ENCODE data around the gene IL10RA. TPM values are rescaled to one million over a fixed set of nuclear protein-coding genes. Genes with fewer than 3 reads are reported as not detected.

IL10RA gene
- total and polyA plus RNA-seq, 9 of the 15 experiments (the other 6 are each of a cell fraction or from before 2014, with no cell fraction given): 0.17 to 17.3 (median 2.9) TPM

DNA sequence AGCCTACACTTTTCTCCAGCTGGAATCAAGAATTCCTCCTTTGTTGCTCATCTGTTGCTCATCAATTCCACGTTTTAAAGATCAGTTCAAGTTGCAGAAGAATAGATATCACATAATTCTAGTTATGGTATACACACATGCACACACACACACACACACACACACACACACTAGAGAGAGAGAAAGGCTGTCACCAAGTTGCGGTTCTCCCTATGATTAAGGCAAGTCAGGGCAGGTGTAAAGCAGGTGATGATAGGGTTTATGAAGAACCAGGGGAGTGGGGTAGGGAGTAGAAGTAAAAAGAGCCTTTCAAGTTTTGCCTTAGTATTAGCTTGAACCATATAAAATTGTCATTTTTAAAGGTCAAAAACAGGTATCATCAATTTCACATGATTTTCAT is 59.0 kb downstream of the IL10RA start:
- POLR2A ChIA-PET: interaction anchor here (1.1 kb wide), 1 partner anchor 10 kb away, joined by 4 read pairs; no protein-coding TSS in a partner anchor
- in situ Hi-C loops (cut with MboI): loop anchor here (5.0 kb wide), 1 partner anchor 223 kb away; the partner anchor contains the start of gene FXYD2
- no peak overlapping the region for H3K27ac ChIP-seq (ENCODE audit: extremely low read depth, low read depth, low read length)

More for the DNA sequence above, 59.0 kb downstream of the IL10RA start:
- no peaks in the 10 kb centered on the region for H3K27me3 ChIP-seq (ENCODE audit: control insufficient read depth in 2 of 2, insufficient read depth in 2 of 2, low read length in 2 of 2)
- no peak overlapping the region for H3K4me2 ChIP-seq (ENCODE audit: insufficient read depth, low read length)
- BruUV-seq (replicated peaks): no TSS peak
- H3K4me3 ChIP-seq: no peak overlapping the region
- H3K9me3 ChIP-seq (replicated peaks; ENCODE audit: control insufficient read depth, insufficient read depth, low read depth, low read length): no peaks in the 10 kb centered on the region
- CTCF ChIA-PET (ENCODE audit: low intra/inter-chr PET ratio): no interaction called here
- peaks cover 0 to 9% of the 10 kb centered on the region in 2 experiments; a peak in 3 of 5 replicates for H3K4me1 ChIP-seq (replicated peaks in 1 of 2; ENCODE audit: control insufficient read depth in 2 of 2, insufficient read depth in 2 of 2, low read length in 2 of 2)
- TF ChIP-seq GATAD2A (IDR thresholded peaks at IDR 0.05) (no peak), STAG1 (CRISPR knock-in tag; IDR thresholded peaks at IDR 0.05; ENCODE audit: borderline replicate concordance) (no peak), ZNF445 (CRISPR knock-in tag; IDR thresholded peaks at IDR 0.05; ENCODE audit: low read depth) (no peak), FUS (optimal IDR thresholded peaks at IDR 0.05; ENCODE audit: low read depth, low read length) (no peak), ASH1L (IDR thresholded peaks at IDR 0.05; ENCODE audit: borderline replicate concordance, low read depth, partially characterized antibody) (no peak), CREB1 (IDR thresholded peaks at IDR 0.05) (no peak), CREB1 (CRISPR knock-in tag; IDR thresholded peaks at IDR 0.05) (no peak), CTBP1 (IDR thresholded peaks at IDR 0.05; ENCODE audit: borderline replicate concordance) (no peak), ARHGAP35 (IDR thresholded peaks at IDR 0.05; ENCODE audit: partially characterized antibody) (no peak), TFAM (CRISPR knock-in tag; conservative IDR thresholded peaks at IDR 0.05) (no peak)
- no peaks in the 10 kb centered on the region for H3K36me3 ChIP-seq (ENCODE audit: control insufficient read depth, insufficient read depth, low read length)
- no peaks in the 10 kb centered on the region for H3K9me1 ChIP-seq (ENCODE audit: control insufficient read depth, insufficient read depth, low read length)
- FAIRE-seq: no peak
- intact Hi-C loops (cut with micrococcal nuclease): no loop called here
- no peaks in the 10 kb centered on the region for H3K79me2 ChIP-seq (ENCODE audit: control insufficient read depth, insufficient read depth, low read length)
- no peak overlapping the region for H2AFZ ChIP-seq (ENCODE audit: low read depth, low read length)
- H3K9ac ChIP-seq (ENCODE audit: insufficient read depth in 1 of 2, low read depth in 2 of 2, low read length in 2 of 2): no peak overlapping the region
- DNase-seq (ENCODE audit: extremely low read depth in 1 of 4, low spot score in 3 of 4): no peak
- no peaks in the 10 kb centered on the region for H4K20me1 ChIP-seq (replicated peaks; ENCODE audit: control insufficient read depth, insufficient read depth, low read length)
- no peak for ATAC-seq
- 27% methylated on average over 2 of the region's 2 CpGs for WGBS (ENCODE audit: insufficient coverage, low coverage, missing lambda C conversion rate)
